Stimulated activated CD8-positive, alpha-beta memory T cell treated with anti-CD3 and anti-CD28 coated beads, Interleukin-4, amount 100 ng/mL, for 48 hours (primary cell): ENCODE data around the gene C5orf63.
"Not testable (repeated sequence)": the region's sequence is repeated elsewhere in the genome, so short reads cannot be mapped to it uniquely, and the experiment has no call there.

Source experiments
- DNase-seq: peaks from one replicate; pipeline ENCODE4 v3.0.0-alpha.2; 2020

The C5orf63 gene

DNA sequence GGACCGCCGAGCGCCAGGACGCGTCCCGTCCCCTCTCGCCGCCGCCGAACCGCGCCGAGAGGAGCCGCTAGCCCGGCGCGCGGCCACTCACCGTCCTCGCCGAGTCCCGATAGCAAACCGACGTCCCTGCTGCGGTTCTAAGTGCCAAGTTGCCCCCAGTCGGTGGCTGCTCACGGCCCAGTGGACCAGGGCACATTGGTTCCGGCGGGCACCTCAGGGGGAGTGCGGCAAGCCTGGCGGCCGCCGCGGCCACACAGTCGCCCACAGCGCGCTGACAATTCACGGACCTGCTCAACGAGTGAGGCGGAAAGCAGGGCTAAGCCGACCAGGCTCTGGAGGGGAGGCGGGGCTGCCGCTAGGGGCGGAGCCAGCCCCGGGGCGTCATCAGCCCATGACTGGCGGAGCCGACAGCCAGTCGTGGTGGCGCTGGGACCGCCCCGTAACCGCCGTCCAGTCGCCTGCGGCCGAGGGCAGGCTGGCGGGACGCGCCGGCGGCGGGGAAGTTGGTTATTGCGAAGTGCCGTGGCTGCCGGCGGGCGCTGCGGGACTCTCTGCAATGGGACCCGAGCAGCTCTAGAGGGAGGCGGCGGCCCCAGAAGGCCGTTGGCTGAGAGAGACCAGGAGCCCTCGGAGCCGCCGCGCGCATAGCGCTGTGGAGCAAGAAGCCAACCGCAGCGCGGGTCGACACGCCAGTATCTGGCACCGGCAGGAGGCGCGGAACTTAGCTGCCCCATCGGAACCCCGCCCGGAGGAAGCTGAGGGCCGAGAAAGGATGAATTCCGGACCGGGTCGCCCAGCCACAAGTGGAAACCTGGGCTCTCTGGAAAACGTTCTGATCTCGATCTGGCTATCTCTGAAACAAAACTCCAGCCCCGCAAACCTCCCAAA, 42.8 kb downstream of the C5orf63 start, which contains the start of gene MARCHF3:
Gene MARCHF3, minus strand, starts transcription at position 300 of the 888 bp plus-strand sequence. CDS start 112,387 bp downstream, outside the sequence.
- peak; percentile 95 for DNase-seq

- DNase-seq, result peak; percentile 64
Observed at GRCh38 chr5:127029581-127030258, 43.6 kb downstream of the C5orf63 start.

DNA sequence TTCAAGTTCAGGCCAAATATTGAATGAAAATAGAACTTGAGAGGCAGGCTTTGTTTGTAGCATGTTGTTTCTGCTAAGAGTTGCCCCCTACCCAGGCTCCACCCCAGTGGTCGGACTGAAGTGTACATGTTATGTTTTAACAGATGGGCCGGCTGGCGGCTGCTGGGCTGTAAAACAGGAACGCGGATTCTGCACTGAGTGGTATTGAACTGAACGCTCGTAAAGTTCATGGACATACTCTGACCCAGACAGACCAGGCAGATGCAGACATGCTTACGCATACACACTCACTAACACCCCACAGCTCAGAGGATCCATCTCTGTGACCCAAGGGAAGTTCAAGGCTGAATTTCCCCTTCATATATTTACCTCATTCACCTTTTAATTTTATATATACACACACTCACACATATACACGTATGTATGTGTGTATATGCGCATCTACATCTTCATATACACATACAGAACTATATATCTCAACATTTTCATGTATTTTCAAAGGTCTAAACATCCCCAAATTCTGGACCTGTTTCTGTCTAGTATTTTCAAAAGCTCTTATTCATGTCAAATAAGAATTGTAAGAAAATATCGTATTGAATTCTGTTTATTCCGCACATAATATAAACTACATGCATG, 44.4 kb downstream of the C5orf63 start:
- DNase-seq, result no peak

DNA sequence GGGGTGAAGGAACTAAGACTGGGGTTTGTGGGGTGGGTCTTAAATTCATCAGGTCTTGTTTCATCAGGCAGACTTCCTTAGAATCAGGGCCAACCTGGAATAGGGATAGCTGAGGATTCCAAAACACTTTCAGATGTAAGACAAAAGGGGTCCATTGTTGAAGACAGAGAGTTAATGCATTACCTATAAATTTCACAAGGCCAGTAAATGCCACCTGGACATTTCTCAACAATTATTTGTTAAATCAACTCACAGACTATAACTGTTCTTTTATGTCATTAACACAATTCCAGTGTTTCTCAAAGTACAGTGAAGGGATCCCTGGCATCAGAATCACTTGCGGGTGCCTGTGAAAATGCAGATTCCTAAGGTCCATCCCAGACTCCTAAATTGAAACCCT, 45.8 kb downstream of the C5orf63 start:
- DNase-seq, result no peak

DNA sequence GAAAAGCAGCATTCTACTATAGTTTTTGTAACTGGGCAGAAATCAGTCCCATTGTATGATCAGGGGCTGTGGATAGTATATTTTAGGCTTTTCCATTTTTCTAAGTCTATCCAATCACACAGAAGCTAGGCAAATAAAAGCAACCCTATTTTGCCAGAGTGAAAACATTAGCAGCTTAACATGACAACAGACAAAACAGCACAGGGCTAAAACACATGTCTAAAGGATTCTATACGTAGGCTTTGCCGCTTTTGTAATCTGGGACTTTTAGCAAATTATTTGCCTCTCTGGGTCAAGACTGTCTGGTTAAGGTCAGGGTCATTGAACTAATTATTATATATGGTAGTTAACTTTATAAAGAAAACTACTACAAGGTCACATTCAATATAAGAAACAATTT, 47.1 kb downstream of the C5orf63 start:
- DNase-seq, result no peak

DNA sequence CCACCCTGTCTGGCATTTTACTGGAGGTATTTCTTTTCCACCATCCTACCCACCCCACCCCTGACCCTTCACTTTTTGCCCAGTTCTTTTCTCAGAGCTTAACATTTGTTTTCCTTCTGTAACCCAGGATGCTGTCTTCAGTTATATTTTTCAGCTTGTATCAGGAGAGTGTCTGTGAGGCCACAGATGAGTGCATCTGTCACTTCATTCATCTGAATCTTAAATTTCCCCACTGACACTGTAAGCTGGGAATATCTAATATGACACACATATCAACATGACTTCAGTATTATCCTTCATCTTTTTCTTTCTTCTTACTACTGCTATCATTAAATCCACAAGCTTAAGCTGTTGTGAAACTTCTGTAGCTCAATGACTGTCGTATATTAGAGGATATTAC, 47.8 kb downstream of the C5orf63 start:
- DNase-seq, result no peak

DNA sequence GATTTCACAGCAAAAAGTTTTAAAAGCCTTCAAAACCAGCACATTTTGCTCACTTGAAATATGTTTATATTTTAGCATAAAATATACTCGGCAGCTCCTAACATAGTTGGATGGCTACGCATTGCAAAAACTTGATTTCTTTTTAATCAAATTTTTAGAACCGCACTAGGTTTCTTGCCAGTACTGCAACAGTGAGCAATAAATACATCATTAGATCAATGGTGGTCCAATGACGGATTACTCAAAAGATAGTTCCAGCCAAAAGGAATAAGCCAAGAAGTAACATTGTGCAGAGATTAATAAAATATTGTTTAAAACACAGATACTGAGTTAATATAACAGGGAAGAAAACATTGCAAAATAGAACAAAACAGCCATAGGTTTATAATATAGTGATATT, 48.5 kb downstream of the C5orf63 start:
- DNase-seq, result no peak

DNA sequence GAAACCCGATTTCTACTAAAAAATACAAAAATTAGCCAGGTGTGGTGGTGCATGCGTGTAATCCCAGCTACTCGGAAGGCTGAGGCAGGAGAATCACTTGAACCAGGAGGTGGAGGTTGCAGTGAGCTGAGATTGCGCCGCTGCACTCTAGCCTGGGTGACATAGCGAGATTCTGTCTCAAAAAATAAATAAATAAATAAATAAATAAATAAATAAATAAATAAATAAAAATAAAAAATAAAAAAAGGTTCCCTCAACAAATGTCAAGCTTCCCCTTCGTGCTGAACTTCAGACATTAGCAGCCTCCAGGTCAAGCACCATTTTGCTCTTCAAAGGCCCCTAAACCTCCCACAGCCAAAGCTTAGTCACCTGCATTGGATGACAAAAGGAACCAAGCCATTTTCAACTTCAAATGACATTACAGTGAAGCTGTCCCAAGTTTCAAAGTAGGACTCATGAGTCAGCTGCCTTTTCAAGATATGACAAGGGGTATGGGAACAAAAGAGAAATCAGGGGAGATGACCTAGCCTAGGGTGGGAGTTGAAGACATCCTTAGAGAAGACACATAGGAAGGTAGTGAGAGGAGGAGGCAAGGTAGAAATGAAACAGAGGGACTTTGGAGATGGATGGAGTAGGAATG, 49.6 kb downstream of the C5orf63 start:
- DNase-seq, result not testable (repeated sequence)

DNA sequence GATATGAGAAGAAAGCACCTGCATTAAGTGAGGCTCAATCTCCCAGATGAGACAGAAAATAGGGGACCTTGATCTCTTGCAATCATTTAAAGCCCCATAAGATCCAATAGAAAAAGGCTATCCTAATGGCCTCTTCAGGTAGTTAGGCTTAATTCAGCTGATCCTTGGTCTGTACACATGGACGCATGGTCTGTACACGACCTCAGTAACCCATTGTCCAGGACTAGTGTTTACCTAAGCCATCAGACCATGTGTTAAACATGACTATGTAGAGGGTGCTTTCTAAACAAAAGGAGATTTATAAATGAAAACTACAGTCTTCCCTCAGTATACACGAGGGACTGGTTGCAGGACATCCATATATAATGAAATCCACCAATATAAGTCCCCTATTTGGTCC, 50.5 kb downstream of the C5orf63 start:
- DNase-seq, result no peak

- DNase-seq, result no peak
Observed at GRCh38 chr5:127019928-127020327, 53.4 kb downstream of the C5orf63 start.

DNA sequence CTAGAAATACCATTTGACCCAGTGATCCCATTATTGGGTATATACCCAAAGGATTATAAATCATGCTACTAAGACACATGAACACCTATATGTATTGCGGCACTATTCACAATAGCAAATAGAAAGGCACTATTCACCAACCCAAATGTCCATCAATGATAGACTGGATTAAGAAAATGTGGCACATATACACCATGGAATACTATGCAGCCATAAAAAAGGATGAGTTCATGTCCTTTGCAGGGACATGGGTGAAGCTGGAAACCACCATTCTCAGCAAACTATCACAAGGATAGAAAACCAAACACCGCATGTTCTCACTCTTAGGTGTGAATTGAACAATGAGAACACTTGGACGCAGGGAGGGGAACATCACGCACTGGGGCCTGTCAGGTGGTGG, 56.6 kb downstream of the C5orf63 start:
- DNase-seq, result not testable (repeated sequence)

DNA sequence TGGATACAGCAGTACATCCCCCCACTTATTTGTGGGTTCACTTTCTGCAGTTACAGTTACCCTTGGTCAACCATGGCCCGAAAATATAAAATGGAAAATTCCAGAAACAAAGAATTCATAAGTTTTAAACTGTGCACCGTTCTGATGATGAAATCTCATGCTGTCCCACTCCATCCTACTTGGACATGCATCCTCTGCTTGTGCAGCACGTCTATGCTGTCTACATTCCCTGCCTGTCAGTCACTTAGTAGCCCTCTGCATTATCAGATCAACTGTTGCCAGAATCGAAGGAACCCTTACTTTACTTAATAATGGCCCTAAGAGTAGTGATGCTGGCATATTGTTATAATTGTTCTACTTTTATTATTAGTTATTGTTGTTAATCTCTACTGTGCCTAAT, 57.6 kb downstream of the C5orf63 start:
- DNase-seq, result no peak

GRCh38 chr5:127014573-127014972, 58.7 kb downstream of the C5orf63 start:
- no peak for DNase-seq

- DNase-seq, result no peak
Observed at GRCh38 chr5:127013407-127013806, 59.9 kb downstream of the C5orf63 start.

DNA sequence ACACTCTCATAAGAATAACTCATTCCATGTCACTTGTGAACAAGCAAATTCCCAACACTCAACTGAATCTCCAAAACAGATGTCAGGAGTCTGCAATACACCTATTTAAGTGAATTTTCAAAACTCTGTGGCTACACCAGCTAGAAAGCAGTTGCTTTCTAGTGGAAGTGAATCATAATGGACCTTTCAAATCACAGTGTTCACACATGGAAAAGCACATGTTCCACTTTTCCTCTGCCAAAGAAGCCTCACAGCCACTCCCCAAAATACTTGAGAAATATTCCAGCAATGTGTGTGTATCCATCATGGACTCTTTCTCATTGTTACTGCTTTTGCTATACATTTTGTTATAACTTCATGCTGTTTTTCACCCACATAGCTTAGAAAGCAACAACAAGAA, 60.4 kb downstream of the C5orf63 start:
- no peak for DNase-seq

- no peak for DNase-seq
Observed at GRCh38 chr5:127011961-127012644, 61.2 kb downstream of the C5orf63 start.

DNA sequence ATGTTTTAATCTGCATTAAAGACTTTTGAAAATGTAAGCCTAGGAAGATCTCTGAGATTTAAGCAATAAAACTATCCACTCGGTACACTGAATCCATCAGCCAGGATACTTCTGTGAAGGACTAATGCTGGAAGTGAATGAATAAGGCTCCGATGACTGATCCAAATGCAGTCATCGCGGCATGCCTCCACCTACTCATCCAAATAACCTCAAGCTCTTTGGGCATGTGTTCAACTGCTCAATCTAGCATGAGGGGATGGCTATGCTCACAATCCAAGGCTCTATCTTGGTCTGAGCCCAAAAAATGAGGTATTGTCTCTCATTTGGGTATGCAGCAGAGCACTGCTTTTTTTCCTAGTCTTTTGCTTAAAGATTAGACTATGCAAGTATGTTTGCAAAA, 62.1 kb downstream of the C5orf63 start:
- no peak for DNase-seq

GRCh38 chr5:127010362-127010761, 62.9 kb downstream of the C5orf63 start:
- no peak for DNase-seq

- no peak for DNase-seq
Observed at GRCh38 chr5:127009784-127010183, 63.5 kb downstream of the C5orf63 start.

GRCh38 chr5:127008300-127008975, 64.9 kb downstream of the C5orf63 start:
- DNase-seq, result no peak

- DNase-seq, result no peak
Observed at GRCh38 chr5:127007522-127007921, 65.8 kb downstream of the C5orf63 start.

DNA sequence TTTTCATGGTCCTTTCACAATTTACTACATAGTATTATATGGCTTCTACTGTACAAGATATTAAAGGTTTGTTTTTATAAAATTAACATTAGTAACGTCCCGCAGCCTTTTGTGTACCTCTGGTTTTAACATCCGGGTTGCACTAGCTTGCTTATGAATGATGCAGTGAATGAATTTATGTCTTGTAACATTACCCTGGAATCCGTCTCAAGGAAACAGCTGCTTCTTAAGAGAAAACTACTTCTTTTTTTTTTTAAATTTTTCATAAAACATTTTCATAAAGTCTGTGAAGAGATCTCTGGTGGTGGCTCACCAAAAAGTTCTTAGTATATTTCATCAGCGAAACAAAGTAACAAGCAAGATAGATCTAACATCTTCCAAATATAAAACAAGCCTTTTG, 66.6 kb downstream of the C5orf63 start:
- no peak for DNase-seq
